ENCODE results near the gene FAM170B.

FAM170B gene

GRCh38 chr10:49170632-49171325 lies 37.0 kb upstream of the FAM170B start:
- H3K4me2 ChIP-seq (ENCODE audit: low read length): no peak overlapping the region
- H3K9me3 ChIP-seq (ENCODE audit: insufficient read depth, low read length): no peaks in the 10 kb centered on the region
- no peak overlapping the region for H3K9ac ChIP-seq (ENCODE audit: low read length)

GRCh38 chr10:49169776-49170175 lies 36.0 kb upstream of the FAM170B start:
- Histone ChIP-seq H3K4me3 (ENCODE audit: low read length) (no peak overlapping the region), H4K20me1 (ENCODE audit: insufficient read depth, low read length) (no peaks in the 10 kb centered on the region), H3K4me2 (ENCODE audit: low read length) (no peak overlapping the region), H3K27ac (ENCODE audit: low read length) (no peak overlapping the region), H3K27me3 (ENCODE audit: low read depth, low read length) (no peaks in the 10 kb centered on the region), H3K4me1 (ENCODE audit: low read length) (peaks cover 32% of the 10 kb centered on the region), H3K9me3 (ENCODE audit: insufficient read depth, low read length) (no peaks in the 10 kb centered on the region), H3K9ac (ENCODE audit: low read length) (no peak overlapping the region), H2AFZ (ENCODE audit: low read depth, low read length) (no peak overlapping the region), H3K79me2 (ENCODE audit: low read length) (no peaks in the 10 kb centered on the region), H3K36me3 (replicated peaks; ENCODE audit: low read depth, low read length) (no peaks in the 10 kb centered on the region)
- no peak for TF ChIP-seq EZH2phosphoT487 (IDR thresholded peaks at IDR 0.05; ENCODE audit: low read depth)
- TF ChIP-seq, protein P1, sequence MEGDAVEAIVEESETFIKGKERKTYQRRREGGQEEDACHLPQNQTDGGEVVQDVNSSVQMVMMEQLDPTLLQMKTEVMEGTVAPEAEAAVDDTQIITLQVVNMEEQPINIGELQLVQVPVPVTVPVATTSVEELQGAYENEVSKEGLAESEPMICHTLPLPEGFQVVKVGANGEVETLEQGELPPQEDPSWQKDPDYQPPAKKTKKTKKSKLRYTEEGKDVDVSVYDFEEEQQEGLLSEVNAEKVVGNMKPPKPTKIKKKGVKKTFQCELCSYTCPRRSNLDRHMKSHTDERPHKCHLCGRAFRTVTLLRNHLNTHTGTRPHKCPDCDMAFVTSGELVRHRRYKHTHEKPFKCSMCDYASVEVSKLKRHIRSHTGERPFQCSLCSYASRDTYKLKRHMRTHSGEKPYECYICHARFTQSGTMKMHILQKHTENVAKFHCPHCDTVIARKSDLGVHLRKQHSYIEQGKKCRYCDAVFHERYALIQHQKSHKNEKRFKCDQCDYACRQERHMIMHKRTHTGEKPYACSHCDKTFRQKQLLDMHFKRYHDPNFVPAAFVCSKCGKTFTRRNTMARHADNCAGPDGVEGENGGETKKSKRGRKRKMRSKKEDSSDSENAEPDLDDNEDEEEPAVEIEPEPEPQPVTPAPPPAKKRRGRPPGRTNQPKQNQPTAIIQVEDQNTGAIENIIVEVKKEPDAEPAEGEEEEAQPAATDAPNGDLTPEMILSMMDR (IDR thresholded peaks at IDR 0.05; ENCODE audit: low read depth, low read length): no peak

More at GRCh38 chr10:49170632-49171325, 37.0 kb upstream of the FAM170B start:
- Histone ChIP-seq H3K27me3 (ENCODE audit: low read depth, low read length) (no peaks in the 10 kb centered on the region), H3K4me1 (ENCODE audit: low read length) (peaks cover 42% of the 10 kb centered on the region), H3K4me3 (ENCODE audit: low read length) (no peak overlapping the region), H2AFZ (ENCODE audit: low read depth, low read length) (no peak overlapping the region), H3K27ac (ENCODE audit: low read length) (no peak overlapping the region), H4K20me1 (ENCODE audit: insufficient read depth, low read length) (no peaks in the 10 kb centered on the region), H3K36me3 (replicated peaks; ENCODE audit: low read depth, low read length) (no peaks in the 10 kb centered on the region), H3K79me2 (ENCODE audit: low read length) (no peaks in the 10 kb centered on the region)
- TF ChIP-seq EZH2phosphoT487 (IDR thresholded peaks at IDR 0.05; ENCODE audit: low read depth): no peak
- TF ChIP-seq, protein P1 (IDR thresholded peaks at IDR 0.05; ENCODE audit: low read depth, low read length): no peak

DNA sequence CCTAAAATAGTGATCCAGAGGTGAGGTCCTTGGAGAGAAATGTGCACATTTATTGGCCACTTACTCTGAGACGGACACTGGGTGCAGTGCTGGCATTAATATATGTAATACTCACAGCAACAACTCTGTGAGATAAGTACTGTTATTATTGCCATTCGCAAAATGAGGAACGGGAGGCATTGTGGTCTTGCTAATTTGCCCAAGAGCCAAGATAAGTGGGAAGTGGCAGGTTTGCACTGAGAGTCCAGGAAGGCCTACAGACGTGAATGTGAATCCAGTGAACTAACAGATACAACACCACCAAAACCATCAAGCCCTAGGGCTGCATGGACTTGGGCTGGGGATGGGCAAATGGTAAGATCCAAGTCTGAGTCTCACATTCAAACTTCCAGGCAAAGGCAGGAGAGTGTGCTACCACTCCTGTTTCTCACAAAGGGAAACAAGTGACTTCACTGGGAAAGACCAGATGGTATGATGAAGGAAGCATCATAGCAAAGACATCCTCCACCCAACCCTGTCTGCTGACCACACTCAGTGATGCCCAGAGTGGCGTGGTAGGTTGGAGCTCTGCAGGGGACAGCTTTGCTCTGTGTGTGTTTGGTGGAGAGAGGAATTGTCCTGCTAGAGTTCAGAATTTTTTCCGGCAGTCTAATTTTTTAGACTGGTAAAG lies 35.1 kb upstream of the FAM170B start:
- H3K9me3 ChIP-seq (ENCODE audit: insufficient read depth, low read length): no peaks in the 10 kb centered on the region
- no peak for TF ChIP-seq EZH2phosphoT487 (IDR thresholded peaks at IDR 0.05; ENCODE audit: low read depth)
- TF ChIP-seq, protein P1 (IDR thresholded peaks at IDR 0.05; ENCODE audit: low read depth, low read length): no peak

GRCh38 chr10:49168171-49168540 lies 34.3 kb upstream of the FAM170B start:
- H3K4me3 ChIP-seq (ENCODE audit: low read length): no peak overlapping the region
- TF ChIP-seq, protein P1 (IDR thresholded peaks at IDR 0.05; ENCODE audit: low read depth, low read length): no peak
- TF ChIP-seq EZH2phosphoT487 (IDR thresholded peaks at IDR 0.05; ENCODE audit: low read depth): no peak
- no peak overlapping the region for H3K9ac ChIP-seq (ENCODE audit: low read length)
- no peak overlapping the region for H3K4me2 ChIP-seq (ENCODE audit: low read length)
- peaks cover 23% of the 10 kb centered on the region for H3K4me1 ChIP-seq (ENCODE audit: low read length)
- H3K79me2 ChIP-seq (ENCODE audit: low read length): no peaks in the 10 kb centered on the region
- no peaks in the 10 kb centered on the region for H3K27me3 ChIP-seq (ENCODE audit: low read depth, low read length)
- no peak overlapping the region for H2AFZ ChIP-seq (ENCODE audit: low read depth, low read length)
- H3K27ac ChIP-seq (ENCODE audit: low read length): no peak overlapping the region
- no peaks in the 10 kb centered on the region for H3K9me3 ChIP-seq (ENCODE audit: insufficient read depth, low read length)
- H3K36me3 ChIP-seq (replicated peaks; ENCODE audit: low read depth, low read length): no peaks in the 10 kb centered on the region
- H4K20me1 ChIP-seq (ENCODE audit: insufficient read depth, low read length): no peaks in the 10 kb centered on the region

More for the DNA sequence above, 35.1 kb upstream of the FAM170B start:
- peaks cover 29% of the 10 kb centered on the region for H3K4me1 ChIP-seq (ENCODE audit: low read length)
- H3K9ac ChIP-seq (ENCODE audit: low read length): no peak overlapping the region
- H3K4me2 ChIP-seq (ENCODE audit: low read length): no peak overlapping the region
- H3K36me3 ChIP-seq (replicated peaks; ENCODE audit: low read depth, low read length): no peaks in the 10 kb centered on the region
- no peaks in the 10 kb centered on the region for H4K20me1 ChIP-seq (ENCODE audit: insufficient read depth, low read length)
- H3K4me3 ChIP-seq (ENCODE audit: low read length): no peak overlapping the region
- no peaks in the 10 kb centered on the region for H3K27me3 ChIP-seq (ENCODE audit: low read depth, low read length)
- H2AFZ ChIP-seq (ENCODE audit: low read depth, low read length): no peak overlapping the region
- H3K79me2 ChIP-seq (ENCODE audit: low read length): no peaks in the 10 kb centered on the region
- no peak overlapping the region for H3K27ac ChIP-seq (ENCODE audit: low read length)
